Posterior vena cava (tissue), 2 donors: ENCODE measurements around the gene TMED8. TPM values are rescaled to one million over a fixed set of nuclear protein-coding genes. Genes with fewer than 3 reads are reported as not detected.
A peak's percentile ranks its signal among the peaks of the same experiment; 100 is the strongest.
"Not testable (repeated sequence)": the region's sequence is repeated elsewhere in the genome, so short reads cannot be mapped to it uniquely, and the experiment has no call there.

Source experiments
- DNase-seq: peaks from one replicate; pipeline ENCODE4 v3.0.0-alpha.2; 2020; ENCODE audit warnings: low spot score
- intact Hi-C, 2 donors: fragments of 100-400 bp; cut with DNase I; formaldehyde crosslinking; loops; one replicate each; pipeline versions ENCODE4 v1.14.1 to v1.14.2; 2022 to 2023
- long read RNA-seq, 2 donors: library from polyadenylated mRNA; unstranded; transcript quantifications; one replicate each; pipeline ENCODE4 v2.0.0, GENCODE V29; 2020 to 2021
- total RNA-seq, 2 donors: library from RNA; stranded (reverse); fragmentation: NEBNext Ultra II Directional; extraction: Animal tissue kit (Norgen Biotek cat#: 25700); gene quantifications; one replicate each; pipeline ENCODE4 v1.2.1, GENCODE V29; 2021
- donor health status: DM: yes; HTN: yes; CAD: no.
- donor health status: DM: yes; HTN: yes; CAD: no.

Gene TMED8
- total RNA-seq: 10 to 100 TPM; 11.2 to 13.3 TPM
- long read RNA-seq, donor 1, full-length matches to known transcripts: 2 of 2 reads
- long read RNA-seq, donor 1, partial matches to known transcripts: 0 of 2 reads
- long read RNA-seq, donor 1, other reads (novel, unspliced or antisense): 0 of 2 reads
- long read RNA-seq, donor 2, full-length matches to known transcripts: 2 of 8 reads
- long read RNA-seq, donor 2, partial matches to known transcripts: 0 of 8 reads
- long read RNA-seq, donor 2, other reads (novel, unspliced or antisense): 6 of 8 reads

- peak; percentile 96 for DNase-seq
Observed at GRCh38 chr14:77376771-77377501, at the start of gene TMED8, which contains the start of gene SAMD15. Gene TMED8, minus strand, starts transcription at chr14:77377094. Its CDS starts 41 bp downstream, at chr14:77377053. Gene SAMD15, plus strand, starts transcription at chr14:77377379. Its CDS starts 40 bp downstream, at chr14:77377419.

GRCh38 chr14:77426396-77426795 lies 49.5 kb upstream of the TMED8 start:
- DNase-seq: no peak
- intact Hi-C loops: no loop called here

More at GRCh38 chr14:77376771-77377501, at the start of gene TMED8, which contains the start of gene SAMD15:
- intact Hi-C loops: no loop called here

- DNase-seq: no peak
- intact Hi-C loops: no loop called here
Observed at GRCh38 chr14:77424862-77425261, 48.0 kb upstream of the TMED8 start.

GRCh38 chr14:77423423-77423822 lies 46.5 kb upstream of the TMED8 start, which contains the start of gene NOXRED1:
Gene NOXRED1, minus strand, starts transcription at chr14:77423523. Its CDS starts 634 bp downstream, at chr14:77422889.
- intact Hi-C loops: no loop called here
- no peak for DNase-seq

- intact Hi-C loops: no loop called here
- DNase-seq: no peak
Observed at GRCh38 chr14:77421201-77421600, 44.3 kb upstream of the TMED8 start.

GRCh38 chr14:77416836-77417235 lies 39.9 kb upstream of the TMED8 start:
- intact Hi-C loops: no loop called here
- no peak for DNase-seq

- intact Hi-C loops, DNase-seq: not testable (repeated sequence)
Observed at GRCh38 chr14:77416098-77416497, 39.2 kb upstream of the TMED8 start.

- intact Hi-C loops: not testable (repeated sequence)
Observed at GRCh38 chr14:77415403-77416030, 38.6 kb upstream of the TMED8 start.

GRCh38 chr14:77409131-77409533 lies 32.2 kb upstream of the TMED8 start:
- intact Hi-C loops: no loop called here

More at GRCh38 chr14:77415403-77416030, 38.6 kb upstream of the TMED8 start:
- not testable (repeated sequence) for DNase-seq

GRCh38 chr14:77407158-77407557 lies 30.3 kb upstream of the TMED8 start:
- no peak for DNase-seq
- intact Hi-C loops: no loop called here

More at GRCh38 chr14:77409131-77409533, 32.2 kb upstream of the TMED8 start:
- no peak for DNase-seq

GRCh38 chr14:77406718-77407117 lies 29.8 kb upstream of the TMED8 start:
- intact Hi-C loops: no loop called here
- no peak for DNase-seq

- DNase-seq: no peak
- intact Hi-C loops: no loop called here
Observed at GRCh38 chr14:77406086-77406485, 29.2 kb upstream of the TMED8 start.

GRCh38 chr14:77403768-77404167 lies 26.9 kb upstream of the TMED8 start:
- intact Hi-C loops: no loop called here
- DNase-seq: no peak

GRCh38 chr14:77400216-77400615 lies 23.3 kb upstream of the TMED8 start:
- intact Hi-C loops: no loop called here
- no peak for DNase-seq

- DNase-seq: no peak
- intact Hi-C loops: no loop called here
Observed at GRCh38 chr14:77390188-77390587, 13.3 kb upstream of the TMED8 start.

GRCh38 chr14:77378701-77379100 lies 1.8 kb upstream of the TMED8 start:
- intact Hi-C loops: no loop called here
- DNase-seq: no peak

- no peak for DNase-seq
- intact Hi-C loops: no loop called here
Observed at GRCh38 chr14:77377502-77377844, 579 bp upstream of the TMED8 start.

- intact Hi-C loops: no loop called here
- no peak for DNase-seq
Observed at GRCh38 chr14:77375973-77376770, 722 bp downstream of the TMED8 start.

GRCh38 chr14:77375164-77375950 lies 1.5 kb downstream of the TMED8 start:
- intact Hi-C loops: no loop called here
- DNase-seq: no peak
